HEK293 (cell line): ENCODE measurements around the gene C17orf67.
A peak's percentile ranks its signal among the peaks of the same experiment; 100 is the strongest.

Experiments used
- CTCF ChIA-PET: fragments of 350-600 bp; formaldehyde crosslinking; extraction: SDS; loops from one replicate; lab custom pipeline; 2021; ENCODE audit warnings: antibody characterized with exemption; lab: Yijun Ruan, JAX
- POLR2A ChIA-PET: fragments of 300-600 bp; formaldehyde crosslinking; extraction: SDS; loops from one replicate; lab custom pipeline; 2020; ENCODE audit warnings: antibody characterized with exemption, inconsistent platforms; lab: Yijun Ruan, JAX
- H3K27ac ChIP-seq: fragments of 200-500 bp; sonication (Bioruptor generic); 2 replicates; pipeline ENCODE4 v1.5.1; 2014; ENCODE audit warnings: low read depth, low read length, control low read depth, inconsistent platforms; ENCODE audit errors: extremely low read depth
- H3K36me3 ChIP-seq, 2 experiments: fragments of 200-500 bp in 1 of 2; sonication (Bioruptor generic) in 1 of 2; 1 replicate in 1 of 2; 2 replicates in 1 of 2; pipeline ENCODE4 v1.5.1; 2014 to 2017; ENCODE audit warnings: inconsistent platforms in 2 of 2, low read length in 2 of 2; ENCODE audit not compliant: control insufficient read depth in 2 of 2, insufficient read depth in 1 of 2
- H3K4me1 ChIP-seq: fragments of 200-500 bp; sonication (Bioruptor generic); 2 replicates; pipeline ENCODE4 v1.5.1; 2014; ENCODE audit warnings: mild to moderate bottlenecking, low read length, inconsistent platforms; ENCODE audit not compliant: control insufficient read depth, insufficient read depth
- H3K4me3 ChIP-seq: 2 replicates; pipeline ENCODE4 v1.5.1; 2011; ENCODE audit warnings: low read depth, mild to moderate bottlenecking, control low read depth, low read length, moderate library complexity
- H3K9me3 ChIP-seq: fragments of 200-500 bp; sonication (Bioruptor generic); 2 replicates; pipeline ENCODE4 v1.5.1; 2014; ENCODE audit warnings: low read depth, low read length, inconsistent platforms; ENCODE audit not compliant: control insufficient read depth, insufficient read depth
- EGR2 ChIP-seq: fragments of 450-650 bp; formaldehyde crosslinking; IDR thresholded peaks from 2 replicates; pipeline ENCODE4 v1.5.1; 2016; ENCODE audit warnings: low read depth, missing biosample characterization, missing genetic modification characterization
- GLI2 ChIP-seq: fragments of 450-650 bp; formaldehyde crosslinking; IDR thresholded peaks from 2 replicates; pipeline ENCODE4; 2017; ENCODE audit warnings: missing biosample characterization, missing genetic modification characterization, low read depth, borderline replicate concordance
- HOXA7 ChIP-seq: sonication (generic); formaldehyde crosslinking; IDR thresholded peaks from 2 replicates; pipeline ENCODE4 v1.8.1; 2022; ENCODE audit warnings: missing genetic modification reagents, borderline replicate concordance
- HOXC10 ChIP-seq: sonication (generic); formaldehyde crosslinking; IDR thresholded peaks from 2 replicates; pipeline ENCODE4 v1.8.1; 2023; ENCODE audit warnings: mild to moderate bottlenecking, missing genetic modification reagents
- KLF9 ChIP-seq: fragments of 450-650 bp; formaldehyde crosslinking; IDR thresholded peaks from 2 replicates; pipeline ENCODE4 v1.5.1; 2016; ENCODE audit warnings: missing biosample characterization, missing genetic modification characterization, low read depth
- MYNN ChIP-seq: fragments of 450-650 bp; formaldehyde crosslinking; IDR thresholded peaks from 2 replicates; pipeline ENCODE4 v1.5.1; 2016; ENCODE audit warnings: missing biosample characterization, missing genetic modification characterization, borderline replicate concordance
- OSR2 ChIP-seq: fragments of 450-650 bp; formaldehyde crosslinking; IDR thresholded peaks from 2 replicates; pipeline ENCODE4 v1.5.1; 2016; ENCODE audit warnings: missing biosample characterization, missing genetic modification characterization
- ZEB2 ChIP-seq: fragments of 450-650 bp; formaldehyde crosslinking; IDR thresholded peaks from 2 replicates; pipeline ENCODE4 v1.5.1; 2016; ENCODE audit warnings: missing biosample characterization, missing genetic modification characterization
- ZFHX2 ChIP-seq: fragments of 450-650 bp; formaldehyde crosslinking; conservative IDR thresholded peaks from 2 replicates; pipeline ENCODE4 v1.5.1; 2016; ENCODE audit warnings: missing biosample characterization, missing genetic modification characterization
- ZNF133 ChIP-seq: fragments of 450-650 bp; formaldehyde crosslinking; IDR thresholded peaks from 2 replicates; pipeline ENCODE4 v1.5.1; 2016; ENCODE audit warnings: missing biosample characterization, missing genetic modification characterization
- ZNF146 ChIP-seq: fragments of 450-650 bp; formaldehyde crosslinking; IDR thresholded peaks from 2 replicates; pipeline ENCODE4 v1.5.1; 2016; ENCODE audit warnings: missing biosample characterization, missing genetic modification characterization
- ZNF184 ChIP-seq: fragments of 450-650 bp; IDR thresholded peaks from 2 replicates; pipeline ENCODE4 v1.5.1; 2018; ENCODE audit warnings: missing biosample characterization, mild to moderate bottlenecking, missing genetic modification characterization
- ZNF223 ChIP-seq: fragments of 450-650 bp; formaldehyde crosslinking; IDR thresholded peaks from 2 replicates; pipeline ENCODE4 v1.5.1; 2016; ENCODE audit warnings: missing biosample characterization, missing genetic modification characterization
- ZNF404 ChIP-seq: fragments of 450-650 bp; formaldehyde crosslinking; IDR thresholded peaks from 2 replicates; pipeline ENCODE4 v1.5.1; 2017; ENCODE audit warnings: missing biosample characterization, missing genetic modification characterization
- ZNF501 ChIP-seq: fragments of 450-650 bp; formaldehyde crosslinking; IDR thresholded peaks from 2 replicates; pipeline ENCODE4 v1.5.1; 2016; ENCODE audit warnings: missing biosample characterization, missing genetic modification characterization
- ZNF561 ChIP-seq: fragments of 450-650 bp; IDR thresholded peaks from 2 replicates; pipeline ENCODE4 v1.5.1; 2018; ENCODE audit warnings: missing biosample characterization, missing genetic modification characterization, borderline replicate concordance
- ZNF596 ChIP-seq: fragments of 450-650 bp; IDR thresholded peaks from 2 replicates; pipeline ENCODE4 v1.5.0; 2018; ENCODE audit warnings: missing biosample characterization, mild to moderate bottlenecking, missing genetic modification characterization, moderate library complexity
- ZNF639 ChIP-seq: fragments of 450-650 bp; formaldehyde crosslinking; IDR thresholded peaks from 2 replicates; pipeline ENCODE4 v1.5.1; 2016; ENCODE audit warnings: missing biosample characterization, missing genetic modification characterization
- ZNF654 ChIP-seq: fragments of 450-650 bp; formaldehyde crosslinking; IDR thresholded peaks from 2 replicates; pipeline ENCODE4 v1.5.1; 2016; ENCODE audit warnings: low read depth, missing biosample characterization, missing genetic modification characterization
- ZNF658 ChIP-seq: fragments of 450-650 bp; formaldehyde crosslinking; IDR thresholded peaks from 2 replicates; pipeline ENCODE4; 2016; ENCODE audit warnings: missing biosample characterization, missing genetic modification characterization
- ZNF704 ChIP-seq: fragments of 450-650 bp; formaldehyde crosslinking; IDR thresholded peaks from 2 replicates; pipeline ENCODE4 v1.5.1; 2016; ENCODE audit warnings: missing biosample characterization, missing genetic modification characterization
- ZNF707 ChIP-seq: fragments of 450-650 bp; formaldehyde crosslinking; IDR thresholded peaks from 2 replicates; pipeline ENCODE4 v1.5.1; 2016; ENCODE audit warnings: missing biosample characterization, missing genetic modification characterization
- ZNF747 ChIP-seq: fragments of 450-650 bp; formaldehyde crosslinking; IDR thresholded peaks from 2 replicates; pipeline ENCODE4 v1.5.1; 2016; ENCODE audit warnings: missing biosample characterization, missing genetic modification characterization
- TF ChIP-seq, protein P1 (sequence below): fragments of 450-650 bp; formaldehyde crosslinking; IDR thresholded peaks from 2 replicates; pipeline ENCODE4 v1.5.1; 2017; ENCODE audit warnings: missing biosample characterization, missing genetic modification characterization
- TF ChIP-seq, protein P2 (sequence below): fragments of 450-650 bp; formaldehyde crosslinking; IDR thresholded peaks from 2 replicates; pipeline ENCODE4 v1.5.1; 2016; ENCODE audit warnings: missing biosample characterization, missing genetic modification characterization
- TF ChIP-seq, protein P3 (sequence below): fragments of 450-650 bp; formaldehyde crosslinking; optimal IDR thresholded peaks from 2 replicates; pipeline ENCODE3; 2016; ENCODE audit warnings: missing biosample characterization, mild to moderate bottlenecking, missing genetic modification characterization

The C17orf67 gene

DNA sequence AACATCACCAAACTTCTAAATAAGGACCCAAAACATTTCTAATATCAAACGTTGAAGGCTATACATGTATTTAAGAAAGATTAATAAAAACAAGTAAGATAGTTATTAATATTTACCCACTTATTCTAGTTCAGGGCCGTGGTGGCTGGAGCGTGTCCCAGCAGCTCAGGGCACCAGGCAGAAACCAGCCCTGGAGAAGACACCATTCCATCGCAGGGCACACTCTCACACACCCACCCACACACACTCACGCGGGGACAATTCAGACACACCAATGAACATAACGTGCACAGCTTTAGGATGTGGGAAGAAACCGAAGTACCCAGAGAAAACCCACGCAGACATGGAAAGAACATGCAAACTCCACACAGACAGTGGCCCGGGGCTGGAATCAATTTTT is 13.5 kb downstream of the C17orf67 start:
- H3K4me3 ChIP-seq: no peak overlapping the region
- no peaks in the 10 kb centered on the region for H3K9me3 ChIP-seq
- ChIA-PET POLR2A (interaction anchor here (1.3 to 1.7 kb wide), 2 partner anchors 14 to 93 kb away, joined by 7 to 10 read pairs; partner anchors contain the start of genes C17orf67, DGKE and TRIM25), CTCF (interaction anchor here (0.5 to 5.4 kb wide), 59 partner anchors 7 to 1341 kb away, joined by 3 to 38 read pairs (median 4); partner anchors contain the start of gene COIL)
- peaks cover 3% of the 10 kb centered on the region; the same call in 1 of the 2 replicates for H3K4me1 ChIP-seq
- no peak overlapping the region for H3K27ac ChIP-seq
- TF ChIP-seq, protein P1, sequence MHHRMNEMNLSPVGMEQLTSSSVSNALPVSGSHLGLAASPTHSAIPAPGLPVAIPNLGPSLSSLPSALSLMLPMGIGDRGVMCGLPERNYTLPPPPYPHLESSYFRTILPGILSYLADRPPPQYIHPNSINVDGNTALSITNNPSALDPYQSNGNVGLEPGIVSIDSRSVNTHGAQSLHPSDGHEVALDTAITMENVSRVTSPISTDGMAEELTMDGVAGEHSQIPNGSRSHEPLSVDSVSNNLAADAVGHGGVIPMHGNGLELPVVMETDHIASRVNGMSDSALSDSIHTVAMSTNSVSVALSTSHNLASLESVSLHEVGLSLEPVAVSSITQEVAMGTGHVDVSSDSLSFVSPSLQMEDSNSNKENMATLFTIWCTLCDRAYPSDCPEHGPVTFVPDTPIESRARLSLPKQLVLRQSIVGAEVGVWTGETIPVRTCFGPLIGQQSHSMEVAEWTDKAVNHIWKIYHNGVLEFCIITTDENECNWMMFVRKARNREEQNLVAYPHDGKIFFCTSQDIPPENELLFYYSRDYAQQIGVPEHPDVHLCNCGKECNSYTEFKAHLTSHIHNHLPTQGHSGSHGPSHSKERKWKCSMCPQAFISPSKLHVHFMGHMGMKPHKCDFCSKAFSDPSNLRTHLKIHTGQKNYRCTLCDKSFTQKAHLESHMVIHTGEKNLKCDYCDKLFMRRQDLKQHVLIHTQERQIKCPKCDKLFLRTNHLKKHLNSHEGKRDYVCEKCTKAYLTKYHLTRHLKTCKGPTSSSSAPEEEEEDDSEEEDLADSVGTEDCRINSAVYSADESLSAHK (tag by site-specific recombination): no peak
- peak; percentile 58 for TF ChIP-seq ZFHX2
- TF ChIP-seq ZNF639 (tag by site-specific recombination): no peak
- TF ChIP-seq EGR2 (tag by site-specific recombination): peak; percentile 32; the same call in 1 of the 2 replicates
- no peaks in the 10 kb centered on the region for H3K36me3 ChIP-seq

DNA sequence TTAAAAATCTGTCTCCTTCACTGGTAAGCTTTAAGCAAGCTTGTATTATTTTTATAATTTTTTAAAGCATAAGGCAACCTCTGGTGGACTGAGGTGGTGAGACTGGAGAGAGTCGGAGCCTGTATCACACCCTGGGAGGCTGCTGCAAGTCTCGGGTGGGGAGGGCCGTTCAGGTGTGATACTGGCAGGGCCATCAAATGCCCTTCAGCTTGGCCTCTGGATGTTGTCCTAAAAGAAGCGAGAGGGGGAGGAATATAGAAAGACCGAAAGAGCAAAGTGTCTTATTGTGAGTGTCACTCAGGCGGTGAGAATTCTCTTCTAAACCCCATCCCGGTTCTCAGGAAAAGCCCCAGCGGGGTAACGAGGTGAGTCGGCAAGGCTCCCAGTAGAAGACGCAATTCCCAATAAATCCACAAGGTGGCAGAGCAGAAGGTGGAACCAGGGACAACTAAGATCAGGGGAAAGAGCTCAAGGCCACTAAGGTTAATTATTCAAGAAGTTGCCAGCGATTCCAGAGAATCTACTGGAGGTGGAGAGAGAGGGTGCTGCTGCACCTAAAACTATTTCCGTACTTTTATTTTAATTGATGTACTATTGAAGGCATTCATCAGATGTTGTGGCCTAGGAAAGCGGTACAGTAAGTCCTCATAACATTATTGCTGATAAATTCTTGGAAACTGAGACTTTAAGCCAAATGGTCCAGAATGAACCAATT is 14.1 kb downstream of the C17orf67 start:
- Histone ChIP-seq H3K4me3 (no peak overlapping the region), H3K36me3 (no peaks in the 10 kb centered on the region), H3K27ac (no peak overlapping the region), H3K9me3 (no peaks in the 10 kb centered on the region), H3K4me1 (peaks cover 2% of the 10 kb centered on the region; the same call in 1 of the 2 replicates)
- ChIA-PET POLR2A (interaction anchor here (0.5 to 1.7 kb wide), 3 partner anchors 14 to 94 kb away, joined by 4 to 10 read pairs (median 7); partner anchors contain the start of genes C17orf67, DGKE and TRIM25), CTCF (interaction anchor here (0.5 to 5.4 kb wide), 64 partner anchors 8 to 1342 kb away, joined by 3 to 38 read pairs (median 4); partner anchors contain the start of gene COIL)
- TF ChIP-seq ZNF561 (tag by site-specific recombination) (no peak), MYNN (tag by site-specific recombination) (no peak), GLI2 (tag by site-specific recombination) (no peak), KLF9 (tag by site-specific recombination) (no peak), ZNF404 (tag by site-specific recombination) (no peak), ZNF501 (tag by site-specific recombination) (no peak), ZNF596 (tag by site-specific recombination) (no peak), ZNF707 (tag by site-specific recombination) (no peak), ZNF133 (tag by site-specific recombination) (no peak), ZEB2 (tag by site-specific recombination) (no peak), ZNF184 (tag by site-specific recombination) (no peak), HOXA7 (CRISPR knock-in tag) (no peak), ZNF223 (tag by site-specific recombination) (no peak), OSR2 (tag by site-specific recombination) (no peak), ZNF704 (no peak), ZNF146 (tag by site-specific recombination) (no peak), ZNF747 (tag by site-specific recombination) (no peak), ZNF654 (tag by site-specific recombination) (peak; percentile 84), ZNF658 (no peak), HOXC10 (CRISPR knock-in tag) (no peak)
- TF ChIP-seq, protein P2, sequence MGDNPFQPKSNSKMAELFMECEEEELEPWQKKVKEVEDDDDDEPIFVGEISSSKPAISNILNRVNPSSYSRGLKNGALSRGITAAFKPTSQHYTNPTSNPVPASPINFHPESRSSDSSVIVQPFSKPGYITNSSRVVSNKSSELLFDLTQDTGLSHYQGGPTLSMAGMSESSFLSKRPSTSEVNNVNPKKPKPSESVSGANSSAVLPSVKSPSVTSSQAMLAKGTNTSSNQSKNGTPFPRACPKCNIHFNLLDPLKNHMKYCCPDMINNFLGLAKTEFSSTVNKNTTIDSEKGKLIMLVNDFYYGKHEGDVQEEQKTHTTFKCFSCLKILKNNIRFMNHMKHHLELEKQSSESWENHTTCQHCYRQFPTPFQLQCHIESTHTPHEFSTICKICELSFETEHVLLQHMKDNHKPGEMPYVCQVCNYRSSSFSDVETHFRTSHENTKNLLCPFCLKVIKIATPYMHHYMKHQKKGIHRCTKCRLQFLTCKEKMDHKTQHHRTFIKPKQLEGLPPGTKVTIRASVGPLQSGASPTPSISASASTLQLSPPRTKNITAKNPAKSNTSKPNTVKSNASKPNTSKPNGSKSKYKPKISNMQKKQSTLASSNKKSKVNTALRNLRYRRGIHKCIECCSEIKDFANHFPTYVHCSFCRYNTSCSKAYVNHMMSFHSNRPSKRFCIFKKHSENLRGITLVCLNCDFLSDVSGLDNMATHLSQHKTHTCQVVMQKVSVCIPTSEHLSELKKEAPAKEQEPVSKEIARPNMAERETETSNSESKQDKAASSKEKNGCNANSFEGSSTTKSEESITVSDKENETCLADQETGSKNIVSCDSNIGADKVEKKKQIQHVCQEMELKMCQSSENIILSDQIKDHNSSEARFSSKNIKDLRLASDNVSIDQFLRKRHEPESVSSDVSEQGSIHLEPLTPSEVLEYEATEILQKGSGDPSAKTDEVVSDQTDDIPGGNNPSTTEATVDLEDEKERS: no peak
- TF ChIP-seq, protein P3, sequence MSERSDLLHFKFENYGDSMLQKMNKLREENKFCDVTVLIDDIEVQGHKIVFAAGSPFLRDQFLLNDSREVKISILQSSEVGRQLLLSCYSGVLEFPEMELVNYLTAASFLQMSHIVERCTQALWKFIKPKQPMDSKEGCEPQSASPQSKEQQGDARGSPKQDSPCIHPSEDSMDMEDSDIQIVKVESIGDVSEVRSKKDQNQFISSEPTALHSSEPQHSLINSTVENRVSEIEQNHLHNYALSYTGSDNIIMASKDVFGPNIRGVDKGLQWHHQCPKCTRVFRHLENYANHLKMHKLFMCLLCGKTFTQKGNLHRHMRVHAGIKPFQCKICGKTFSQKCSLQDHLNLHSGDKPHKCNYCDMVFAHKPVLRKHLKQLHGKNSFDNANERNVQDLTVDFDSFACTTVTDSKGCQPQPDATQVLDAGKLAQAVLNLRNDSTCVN (tag by site-specific recombination): no peak
